ENCODE measurements around the gene RNF8. TPM values are rescaled to one million over a fixed set of nuclear protein-coding genes. Genes with fewer than 3 reads are reported as not detected.

RNF8 gene
- total RNA-seq, 1 donor from 2014 or later = 22.4 TPM

- H3K4me1 Mint-ChIP-seq (ENCODE audit: low read depth, unreplicated experiment) = no peaks in the 10 kb centered on the region
- Histone ChIP-seq H3K9ac (ENCODE audit: low read length) (no peak overlapping the region), H3K4me3 (ENCODE audit: insufficient read depth, low read depth, low read length) (no peak overlapping the region), H4K20me1 (ENCODE audit: insufficient read depth, low read length) (peaks cover 5% of the 10 kb centered on the region), H3K4me2 (ENCODE audit: low read length) (no peak overlapping the region), H3K27me3 (ENCODE audit: insufficient read depth, low read length) (no peaks in the 10 kb centered on the region), H3K36me3 (ENCODE audit: insufficient read depth, low read length) (peaks cover 15% of the 10 kb centered on the region), H2AFZ (ENCODE audit: low read depth, low read length) (no peak overlapping the region), H3K27ac (ENCODE audit: low read depth, low read length) (no peak overlapping the region), H3K79me2 (ENCODE audit: insufficient read depth, low read length) (no peaks in the 10 kb centered on the region), H3K4me1 (ENCODE audit: insufficient read depth, low read length) (no peaks in the 10 kb centered on the region), H3K9me3 (ENCODE audit: insufficient read depth, low read depth, low read length) (no peaks in the 10 kb centered on the region)
- FAIRE-seq (no peak), DNase-seq (ENCODE audit: low read depth) (no peak)
- H3K9me3 Mint-ChIP-seq (ENCODE audit: unreplicated experiment) = no peaks in the 10 kb centered on the region
- no peak overlapping the region for H3K4me3 Mint-ChIP-seq (ENCODE audit: unreplicated experiment)
- TF ChIP-seq EZH2 (IDR thresholded peaks at IDR 0.05; ENCODE audit: insufficient read depth, low read length) = no peak
- TF ChIP-seq, protein P1, sequence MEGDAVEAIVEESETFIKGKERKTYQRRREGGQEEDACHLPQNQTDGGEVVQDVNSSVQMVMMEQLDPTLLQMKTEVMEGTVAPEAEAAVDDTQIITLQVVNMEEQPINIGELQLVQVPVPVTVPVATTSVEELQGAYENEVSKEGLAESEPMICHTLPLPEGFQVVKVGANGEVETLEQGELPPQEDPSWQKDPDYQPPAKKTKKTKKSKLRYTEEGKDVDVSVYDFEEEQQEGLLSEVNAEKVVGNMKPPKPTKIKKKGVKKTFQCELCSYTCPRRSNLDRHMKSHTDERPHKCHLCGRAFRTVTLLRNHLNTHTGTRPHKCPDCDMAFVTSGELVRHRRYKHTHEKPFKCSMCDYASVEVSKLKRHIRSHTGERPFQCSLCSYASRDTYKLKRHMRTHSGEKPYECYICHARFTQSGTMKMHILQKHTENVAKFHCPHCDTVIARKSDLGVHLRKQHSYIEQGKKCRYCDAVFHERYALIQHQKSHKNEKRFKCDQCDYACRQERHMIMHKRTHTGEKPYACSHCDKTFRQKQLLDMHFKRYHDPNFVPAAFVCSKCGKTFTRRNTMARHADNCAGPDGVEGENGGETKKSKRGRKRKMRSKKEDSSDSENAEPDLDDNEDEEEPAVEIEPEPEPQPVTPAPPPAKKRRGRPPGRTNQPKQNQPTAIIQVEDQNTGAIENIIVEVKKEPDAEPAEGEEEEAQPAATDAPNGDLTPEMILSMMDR (IDR thresholded peaks at IDR 0.05; ENCODE audit: insufficient read depth, low read depth, low read length) = no peak
- H3K36me3 Mint-ChIP-seq (ENCODE audit: low read depth, unreplicated experiment) = peaks cover 12% of the 10 kb centered on the region
- H3K27me3 Mint-ChIP-seq (ENCODE audit: low read depth, unreplicated experiment) = no peaks in the 10 kb centered on the region
- no peak overlapping the region for H3K27ac Mint-ChIP-seq (ENCODE audit: unreplicated experiment)
Measured at GRCh38 chr6:37389857-37390256, 36.1 kb downstream of the RNF8 start.

DNA sequence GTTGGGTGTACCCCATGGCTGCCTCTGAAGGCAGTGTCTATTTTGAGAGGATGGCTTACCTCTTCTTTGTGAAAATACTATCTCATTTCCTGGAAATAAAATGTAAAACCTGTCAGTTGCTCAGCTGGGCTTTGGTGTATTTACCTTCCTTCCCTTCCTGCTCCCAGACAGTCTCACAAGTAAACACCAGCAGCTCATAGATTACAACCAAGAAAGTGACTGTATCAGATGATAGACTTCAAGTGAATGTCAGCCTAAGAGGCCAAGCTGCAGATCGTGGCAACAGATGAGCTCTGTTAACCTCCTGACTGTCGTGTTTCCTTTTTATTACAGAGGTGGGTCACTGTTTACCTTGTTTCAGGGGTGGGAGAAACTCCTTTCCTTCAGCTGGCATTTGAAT, 37.3 kb downstream of the RNF8 start:
- H3K9me3 Mint-ChIP-seq (ENCODE audit: unreplicated experiment) = no peaks in the 10 kb centered on the region
- FAIRE-seq (no peak), DNase-seq (ENCODE audit: low read depth) (no peak)
- no peaks in the 10 kb centered on the region for H3K27me3 Mint-ChIP-seq (ENCODE audit: low read depth, unreplicated experiment)
- H3K9me3 ChIP-seq (ENCODE audit: insufficient read depth, low read depth, low read length) = no peaks in the 10 kb centered on the region
- H2AFZ ChIP-seq (ENCODE audit: low read depth, low read length) = no peak overlapping the region
- no peak overlapping the region for H3K27ac ChIP-seq (ENCODE audit: low read depth, low read length)
- H3K4me2 ChIP-seq (ENCODE audit: low read length) = no peak overlapping the region
- H3K27ac Mint-ChIP-seq (ENCODE audit: unreplicated experiment) = no peak overlapping the region
- H3K4me1 ChIP-seq (ENCODE audit: insufficient read depth, low read length) = no peaks in the 10 kb centered on the region
- H3K4me3 ChIP-seq (ENCODE audit: insufficient read depth, low read depth, low read length) = no peak overlapping the region
- TF ChIP-seq, protein P1 (IDR thresholded peaks at IDR 0.05; ENCODE audit: insufficient read depth, low read depth, low read length) = no peak
- TF ChIP-seq EZH2 (IDR thresholded peaks at IDR 0.05; ENCODE audit: insufficient read depth, low read length) = no peak
- H3K79me2 ChIP-seq (ENCODE audit: insufficient read depth, low read length) = no peaks in the 10 kb centered on the region
- no peaks in the 10 kb centered on the region for H3K4me1 Mint-ChIP-seq (ENCODE audit: low read depth, unreplicated experiment)
- peaks cover 12% of the 10 kb centered on the region for H3K36me3 Mint-ChIP-seq (ENCODE audit: low read depth, unreplicated experiment)
- H3K9ac ChIP-seq (ENCODE audit: low read length) = no peak overlapping the region
- H4K20me1 ChIP-seq (ENCODE audit: insufficient read depth, low read length) = peaks cover 5% of the 10 kb centered on the region
- peaks cover 15% of the 10 kb centered on the region for H3K36me3 ChIP-seq (ENCODE audit: insufficient read depth, low read length)
- H3K4me3 Mint-ChIP-seq (ENCODE audit: unreplicated experiment) = no peak overlapping the region
- H3K27me3 ChIP-seq (ENCODE audit: insufficient read depth, low read length) = no peaks in the 10 kb centered on the region

DNA sequence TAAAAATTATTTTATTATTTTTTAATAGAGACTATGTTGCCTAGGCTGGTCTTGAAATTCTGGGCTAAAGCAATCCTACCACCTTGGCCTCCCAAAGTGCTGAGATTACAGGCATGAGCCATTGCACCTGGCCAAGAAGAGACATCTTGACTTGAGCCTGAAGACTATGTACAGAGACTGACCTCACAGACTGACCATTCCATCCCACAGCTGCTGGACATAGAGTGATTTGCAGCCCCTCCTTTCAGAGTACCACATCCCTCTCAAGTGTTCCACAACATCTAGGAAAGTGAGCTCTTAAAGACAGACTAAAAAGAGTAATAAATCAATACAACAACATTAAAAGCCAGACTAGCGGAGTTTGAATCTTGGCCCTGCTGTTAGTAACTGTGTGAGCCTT, 39.0 kb downstream of the RNF8 start:
- no peaks in the 10 kb centered on the region for H3K9me3 Mint-ChIP-seq (ENCODE audit: unreplicated experiment)
- FAIRE-seq (no peak), DNase-seq (ENCODE audit: low read depth) (no peak)
- Histone ChIP-seq H3K27me3 (ENCODE audit: insufficient read depth, low read length) (no peaks in the 10 kb centered on the region), H3K79me2 (ENCODE audit: insufficient read depth, low read length) (no peaks in the 10 kb centered on the region), H2AFZ (ENCODE audit: low read depth, low read length) (no peak overlapping the region), H3K4me2 (ENCODE audit: low read length) (no peak overlapping the region), H3K36me3 (ENCODE audit: insufficient read depth, low read length) (peaks cover 15% of the 10 kb centered on the region), H3K4me3 (ENCODE audit: insufficient read depth, low read depth, low read length) (no peak overlapping the region), H4K20me1 (ENCODE audit: insufficient read depth, low read length) (peaks cover 5% of the 10 kb centered on the region), H3K27ac (ENCODE audit: low read depth, low read length) (no peak overlapping the region), H3K4me1 (ENCODE audit: insufficient read depth, low read length) (no peaks in the 10 kb centered on the region), H3K9me3 (ENCODE audit: insufficient read depth, low read depth, low read length) (no peaks in the 10 kb centered on the region), H3K9ac (ENCODE audit: low read length) (no peak overlapping the region)
- no peak for TF ChIP-seq EZH2 (IDR thresholded peaks at IDR 0.05; ENCODE audit: insufficient read depth, low read length)
- TF ChIP-seq, protein P1 (IDR thresholded peaks at IDR 0.05; ENCODE audit: insufficient read depth, low read depth, low read length) = no peak
- peaks cover 4% of the 10 kb centered on the region for H3K27me3 Mint-ChIP-seq (ENCODE audit: low read depth, unreplicated experiment)
- no peak overlapping the region for H3K27ac Mint-ChIP-seq (ENCODE audit: unreplicated experiment)
- H3K4me1 Mint-ChIP-seq (ENCODE audit: low read depth, unreplicated experiment) = no peaks in the 10 kb centered on the region
- no peak overlapping the region for H3K4me3 Mint-ChIP-seq (ENCODE audit: unreplicated experiment)
- H3K36me3 Mint-ChIP-seq (ENCODE audit: low read depth, unreplicated experiment) = peaks cover 9% of the 10 kb centered on the region
